Hepatocyte (in vitro differentiated cells): ENCODE measurements around the gene FGF19.

ENCODE experiments used
- CTCF ChIP-seq: fragments of 200-600 bp; sonication (generic); IDR thresholded peaks from 2 replicates; pipeline ENCODE4 v1.5.1; 2016; ENCODE audit warnings: antibody characterized with exemption, mild to moderate bottlenecking; ENCODE audit not compliant: poor library complexity
- EZH2 ChIP-seq: fragments of 200-600 bp; sonication (generic); IDR thresholded peaks from 2 replicates; pipeline ENCODE4 v1.6.1; 2016; ENCODE audit warnings: antibody characterized with exemption, mild to moderate bottlenecking, borderline replicate concordance

GRCh38 chr11:69746140-69746539, 42.3 kb upstream of the FGF19 start:
- TF ChIP-seq EZH2 (no peak), CTCF (no peak)
